ENCODE data around the gene RPS14. TPM values are rescaled to one million over a fixed set of nuclear protein-coding genes. Genes with fewer than 3 reads are reported as not detected.

Gene RPS14
- total RNA-seq, 1 donor from 2014 or later = 2,586 TPM

GRCh38 chr5:150401376-150402228 is 47.9 kb downstream of the RPS14 start:
- TF ChIP-seq, protein P1, sequence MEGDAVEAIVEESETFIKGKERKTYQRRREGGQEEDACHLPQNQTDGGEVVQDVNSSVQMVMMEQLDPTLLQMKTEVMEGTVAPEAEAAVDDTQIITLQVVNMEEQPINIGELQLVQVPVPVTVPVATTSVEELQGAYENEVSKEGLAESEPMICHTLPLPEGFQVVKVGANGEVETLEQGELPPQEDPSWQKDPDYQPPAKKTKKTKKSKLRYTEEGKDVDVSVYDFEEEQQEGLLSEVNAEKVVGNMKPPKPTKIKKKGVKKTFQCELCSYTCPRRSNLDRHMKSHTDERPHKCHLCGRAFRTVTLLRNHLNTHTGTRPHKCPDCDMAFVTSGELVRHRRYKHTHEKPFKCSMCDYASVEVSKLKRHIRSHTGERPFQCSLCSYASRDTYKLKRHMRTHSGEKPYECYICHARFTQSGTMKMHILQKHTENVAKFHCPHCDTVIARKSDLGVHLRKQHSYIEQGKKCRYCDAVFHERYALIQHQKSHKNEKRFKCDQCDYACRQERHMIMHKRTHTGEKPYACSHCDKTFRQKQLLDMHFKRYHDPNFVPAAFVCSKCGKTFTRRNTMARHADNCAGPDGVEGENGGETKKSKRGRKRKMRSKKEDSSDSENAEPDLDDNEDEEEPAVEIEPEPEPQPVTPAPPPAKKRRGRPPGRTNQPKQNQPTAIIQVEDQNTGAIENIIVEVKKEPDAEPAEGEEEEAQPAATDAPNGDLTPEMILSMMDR (IDR thresholded peaks at IDR 0.05; ENCODE audit: unreplicated experiment) = no peak
- no peak for DNase-seq (ENCODE audit: low spot score in 2 of 2, unreplicated experiment in 2 of 2)
- H3K27ac Mint-ChIP-seq = peak overlapping the region; percentile 40
- H3K9me3 Mint-ChIP-seq = no peaks in the 10 kb centered on the region
- H3K27me3 Mint-ChIP-seq (ENCODE audit: low read depth) = no peaks in the 10 kb centered on the region
- no peak overlapping the region for H3K4me3 Mint-ChIP-seq
- H3K36me3 Mint-ChIP-seq = peaks cover 22% of the 10 kb centered on the region
- H3K4me1 Mint-ChIP-seq = no peaks in the 10 kb centered on the region

GRCh38 chr5:150401076-150401375 is 48.5 kb downstream of the RPS14 start:
- Mint-ChIP-seq H3K27me3 (ENCODE audit: low read depth) (no peaks in the 10 kb centered on the region), H3K36me3 (peaks cover 28% of the 10 kb centered on the region), H3K4me1 (no peaks in the 10 kb centered on the region), H3K4me3 (no peak overlapping the region), H3K27ac (no peak overlapping the region), H3K9me3 (no peaks in the 10 kb centered on the region)
- TF ChIP-seq, protein P1 (IDR thresholded peaks at IDR 0.05; ENCODE audit: unreplicated experiment) = no peak
- no peak for DNase-seq (ENCODE audit: low spot score in 2 of 2, unreplicated experiment in 2 of 2)

- H3K4me3 Mint-ChIP-seq = no peak overlapping the region
- TF ChIP-seq, protein P1 (IDR thresholded peaks at IDR 0.05; ENCODE audit: unreplicated experiment) = no peak
- peaks cover 31% of the 10 kb centered on the region for H3K36me3 Mint-ChIP-seq
- no peaks in the 10 kb centered on the region for H3K4me1 Mint-ChIP-seq
- no peaks in the 10 kb centered on the region for H3K9me3 Mint-ChIP-seq
- no peak for DNase-seq (ENCODE audit: low spot score in 2 of 2, unreplicated experiment in 2 of 2)
- peak overlapping the region; percentile 34 for H3K27ac Mint-ChIP-seq
- H3K27me3 Mint-ChIP-seq (ENCODE audit: low read depth) = no peaks in the 10 kb centered on the region
Measured at GRCh38 chr5:150400316-150401075, 49.0 kb downstream of the RPS14 start.

GRCh38 chr5:150399524-150400211 is 49.9 kb downstream of the RPS14 start:
- no peak for DNase-seq (ENCODE audit: low spot score in 2 of 2, unreplicated experiment in 2 of 2)
- Mint-ChIP-seq H3K4me1 (no peaks in the 10 kb centered on the region), H3K36me3 (peaks cover 34% of the 10 kb centered on the region), H3K4me3 (no peak overlapping the region), H3K27ac (peak overlapping the region; percentile 71), H3K9me3 (no peaks in the 10 kb centered on the region), H3K27me3 (ENCODE audit: low read depth) (no peaks in the 10 kb centered on the region)
- TF ChIP-seq, protein P1 (IDR thresholded peaks at IDR 0.05; ENCODE audit: unreplicated experiment) = no peak

GRCh38 chr5:150398722-150399523 is 50.6 kb downstream of the RPS14 start:
- H3K9me3 Mint-ChIP-seq = no peaks in the 10 kb centered on the region
- no peaks in the 10 kb centered on the region for H3K4me1 Mint-ChIP-seq
- no peak overlapping the region for H3K4me3 Mint-ChIP-seq
- no peaks in the 10 kb centered on the region for H3K27me3 Mint-ChIP-seq (ENCODE audit: low read depth)
- no peak overlapping the region for H3K27ac Mint-ChIP-seq
- DNase-seq (ENCODE audit: low spot score in 2 of 2, unreplicated experiment in 2 of 2) = no peak
- H3K36me3 Mint-ChIP-seq = peaks cover 34% of the 10 kb centered on the region
- TF ChIP-seq, protein P1 (IDR thresholded peaks at IDR 0.05; ENCODE audit: unreplicated experiment) = peak; percentile 54

Data from mesothelial cell of epicardium (in vitro differentiated cells).